GM18907 (cell line): ENCODE measurements around the gene C19orf85.

Experiments
- ATAC-seq: cut with Tn5 transposase; IDR thresholded peaks from one replicate; pipeline ENCODE4 v1.9.1; 2021; ENCODE audit warnings: mild to moderate bottlenecking, moderate library complexity; ENCODE audit not compliant: unreplicated experiment

The C19orf85 gene

DNA sequence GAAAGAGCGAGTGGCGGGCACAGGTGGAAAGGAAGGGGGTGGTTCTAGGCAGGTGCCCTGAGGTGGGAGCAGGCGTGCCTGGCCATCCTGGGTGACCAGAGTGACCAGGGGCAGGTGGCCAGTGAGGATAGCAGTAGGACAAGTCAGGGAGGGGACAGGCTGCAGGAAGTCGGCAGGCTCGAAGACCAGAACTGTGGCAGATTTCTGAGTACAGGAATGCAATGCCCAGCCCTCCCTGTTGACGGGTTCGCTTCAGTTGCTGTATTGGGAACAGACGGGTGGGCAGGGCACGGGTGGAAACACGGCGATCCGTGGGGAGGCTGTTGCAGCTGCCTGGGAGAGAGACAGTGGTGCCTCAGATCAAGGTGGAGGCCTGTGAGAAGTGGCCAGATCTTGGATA, 13.8 kb upstream of the C19orf85 start:
- ATAC-seq = no peak

DNA sequence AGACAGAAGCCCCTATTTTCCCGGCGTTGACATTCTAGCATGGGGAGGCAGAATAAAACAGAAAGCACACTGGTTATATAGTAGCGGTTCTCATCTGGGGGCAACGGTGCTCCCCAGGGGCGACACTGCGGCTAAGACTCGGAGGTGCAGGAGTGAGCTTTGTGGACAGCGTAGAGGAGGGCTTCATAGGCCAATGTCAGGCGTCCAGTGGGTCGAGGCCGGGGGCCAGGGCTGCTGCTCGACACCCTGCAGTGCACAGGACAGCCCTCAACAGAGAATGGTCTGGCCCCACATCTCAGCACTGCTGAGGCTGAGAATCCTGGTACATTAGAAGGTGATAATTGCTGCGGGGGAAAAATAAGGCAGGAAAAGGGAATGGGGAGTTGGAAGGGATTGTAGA, 13.4 kb upstream of the C19orf85 start:
- ATAC-seq = no peak

GRCh38 chr19:55476100-55476775, 11.7 kb upstream of the C19orf85 start, which contains the start of gene ZNF628:
Gene ZNF628, plus strand, starts transcription at chr19:55476617. Its CDS starts 3,294 bp downstream, at chr19:55479911.
- peak; percentile 88 for ATAC-seq

DNA sequence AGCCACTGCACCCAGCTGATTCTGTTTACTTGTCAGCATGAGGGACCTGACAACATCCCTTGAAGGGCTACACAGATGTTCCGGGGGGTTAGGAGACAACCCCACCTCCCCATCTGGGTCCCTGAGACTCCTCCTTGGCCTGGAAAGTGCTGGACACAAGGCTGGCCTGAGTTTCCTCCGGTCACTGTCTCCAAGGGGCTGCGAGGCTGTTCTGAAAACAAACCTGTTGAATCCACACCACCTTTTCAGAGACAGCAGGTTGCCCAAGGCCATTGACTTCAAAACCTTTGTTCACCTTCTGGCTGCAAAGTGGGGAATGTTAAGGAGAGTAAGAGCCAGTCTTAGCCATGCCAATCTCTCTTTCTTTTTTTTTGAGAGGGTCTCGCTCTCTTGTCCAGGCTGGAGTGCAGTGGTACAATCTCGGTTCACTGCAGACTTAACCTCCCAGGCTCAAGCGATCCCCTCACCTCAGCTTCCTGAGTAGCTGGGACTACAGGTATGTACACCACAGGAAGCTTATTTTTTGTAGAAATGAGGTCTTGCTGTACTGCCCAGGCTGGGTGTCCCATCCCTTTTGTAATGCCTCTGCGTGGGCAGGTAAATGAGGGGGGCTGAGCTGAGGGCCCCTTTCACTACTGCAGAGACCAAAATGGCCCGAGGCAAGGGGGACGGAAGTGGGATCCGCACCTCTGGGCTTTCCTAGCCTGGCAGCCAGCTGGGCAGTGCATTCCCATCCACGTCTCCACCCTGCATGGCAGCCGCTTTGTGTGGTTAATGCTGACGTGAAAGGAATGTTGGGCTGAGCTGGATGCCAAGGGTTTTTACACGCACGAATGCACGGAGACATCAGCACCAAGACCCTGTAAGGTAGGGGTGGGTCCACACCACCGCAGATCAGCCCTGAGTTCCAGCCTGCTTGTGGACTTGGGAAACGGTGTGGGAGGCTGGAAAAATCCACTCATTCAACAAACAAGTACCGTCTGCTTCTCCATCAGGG, 10.0 kb upstream of the C19orf85 start:
- ATAC-seq = no peak

DNA sequence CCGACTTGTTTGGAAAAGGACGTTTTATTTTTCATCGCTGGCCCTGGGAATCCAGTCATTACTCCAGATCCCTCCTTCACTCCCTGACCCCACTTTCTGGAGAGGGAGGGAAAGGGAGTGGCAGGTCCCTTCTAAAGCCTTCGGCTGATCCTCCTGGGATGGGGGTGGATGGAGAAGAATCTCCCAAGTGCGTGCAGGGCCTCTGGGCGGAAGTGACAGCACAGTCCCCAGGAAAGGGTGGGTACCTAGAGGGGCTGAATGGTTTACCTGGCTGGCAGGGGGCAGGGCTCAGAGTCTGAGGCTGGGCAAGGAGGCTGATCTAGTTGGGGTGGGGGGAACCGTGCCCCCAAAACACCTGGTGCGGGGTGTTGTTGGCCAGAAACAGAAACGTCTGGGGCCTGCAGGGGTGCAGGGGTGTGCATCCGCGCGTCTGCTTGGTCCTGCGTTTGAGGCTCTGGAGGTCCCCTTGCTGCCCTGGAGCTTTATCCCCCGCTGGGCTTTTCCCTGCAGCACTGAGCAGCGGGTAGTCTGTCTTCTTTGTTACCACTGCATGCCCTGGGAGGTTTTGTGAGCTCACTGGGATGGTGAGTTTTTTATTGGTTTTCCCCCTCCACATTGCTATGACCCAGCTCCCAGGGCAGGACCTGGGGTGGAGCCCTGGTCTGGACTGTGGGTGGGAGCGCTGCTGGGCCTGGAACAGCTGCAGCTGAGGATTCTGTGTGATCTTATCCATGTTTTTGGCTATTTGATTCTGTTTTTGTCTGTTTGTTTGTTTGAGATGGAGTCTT, 8.9 kb upstream of the C19orf85 start:
- ATAC-seq = no peak

- ATAC-seq = no peak
These were observed 7.9 kb upstream of the C19orf85 start for GRCh38 chr19:55472463-55472862.

- no peak for ATAC-seq
These were observed 6.7 kb upstream of the C19orf85 start for GRCh38 chr19:55471266-55471665.

DNA sequence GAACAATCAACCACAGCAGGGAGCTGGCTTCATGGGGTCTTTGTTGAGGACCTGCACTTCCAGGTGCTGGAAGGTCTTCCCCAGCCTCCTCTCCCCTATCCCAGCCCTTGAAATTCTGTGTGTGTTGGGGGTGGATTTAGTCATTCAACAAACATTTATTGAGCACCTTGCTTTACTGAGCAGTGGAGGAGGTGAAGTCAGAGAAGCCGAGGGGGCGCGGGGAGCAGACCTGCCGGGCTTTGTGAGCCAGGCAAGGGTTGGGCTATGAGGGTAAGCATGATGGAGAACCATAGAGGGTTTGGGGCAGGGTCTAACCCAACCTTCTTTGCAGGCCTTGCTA, 3.5 kb upstream of the C19orf85 start:
- no peak for ATAC-seq

- ATAC-seq = peak; percentile 52
These were observed 2.9 kb upstream of the C19orf85 start for GRCh38 chr19:55467236-55468053.

DNA sequence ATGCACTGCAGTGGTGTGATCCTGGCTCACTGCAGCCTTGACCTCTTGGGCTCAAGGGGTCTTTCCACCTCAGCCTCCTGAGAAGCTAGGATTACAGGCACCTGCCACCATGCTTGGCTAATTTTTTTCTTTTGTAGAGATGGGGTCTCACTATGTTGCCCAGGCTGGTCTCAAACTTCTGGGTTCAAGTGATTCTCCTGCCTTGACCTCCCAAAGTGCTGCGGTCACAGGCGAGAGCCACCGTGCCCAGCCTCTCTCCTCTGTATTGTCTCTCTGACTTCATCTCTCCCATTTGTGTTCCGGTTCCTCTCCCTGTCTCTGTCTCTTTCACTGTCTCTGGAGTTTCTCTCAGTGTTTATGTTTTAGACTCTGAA, 1.7 kb upstream of the C19orf85 start:
- no peak for ATAC-seq

GRCh38 chr19:55465460-55466240, 1.1 kb upstream of the C19orf85 start:
- ATAC-seq = no peak

DNA sequence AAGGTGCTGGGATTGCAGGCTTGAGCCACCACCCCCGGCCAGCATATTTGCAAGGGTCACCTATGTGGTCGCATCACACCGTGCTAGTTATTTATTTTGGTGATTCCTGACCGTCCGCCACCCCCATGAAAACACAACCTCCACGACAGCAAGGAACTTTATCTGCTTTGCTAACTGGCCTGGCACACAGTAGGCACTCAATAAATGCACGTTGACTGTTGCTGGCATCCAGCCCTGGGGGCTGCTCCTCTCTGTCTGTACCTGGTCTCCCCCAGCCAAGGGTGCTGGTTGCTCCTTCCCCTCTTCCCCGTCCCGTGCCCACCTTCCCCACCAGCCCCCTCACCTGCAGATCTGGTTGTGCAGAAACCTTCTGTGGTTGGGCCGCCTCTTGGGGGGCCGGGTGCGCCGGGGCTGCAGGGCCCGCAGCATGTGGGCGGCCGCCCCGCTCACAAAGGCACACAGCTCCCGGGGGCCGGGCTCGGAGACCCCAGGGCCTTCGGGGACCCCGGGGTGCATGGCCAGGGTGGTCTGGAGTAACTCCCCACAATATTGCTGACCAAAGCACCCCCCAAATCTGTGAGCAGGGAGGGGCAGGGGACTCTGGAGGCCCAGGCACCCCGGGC, 401 bp downstream of the C19orf85 start:
- no peak for ATAC-seq

DNA sequence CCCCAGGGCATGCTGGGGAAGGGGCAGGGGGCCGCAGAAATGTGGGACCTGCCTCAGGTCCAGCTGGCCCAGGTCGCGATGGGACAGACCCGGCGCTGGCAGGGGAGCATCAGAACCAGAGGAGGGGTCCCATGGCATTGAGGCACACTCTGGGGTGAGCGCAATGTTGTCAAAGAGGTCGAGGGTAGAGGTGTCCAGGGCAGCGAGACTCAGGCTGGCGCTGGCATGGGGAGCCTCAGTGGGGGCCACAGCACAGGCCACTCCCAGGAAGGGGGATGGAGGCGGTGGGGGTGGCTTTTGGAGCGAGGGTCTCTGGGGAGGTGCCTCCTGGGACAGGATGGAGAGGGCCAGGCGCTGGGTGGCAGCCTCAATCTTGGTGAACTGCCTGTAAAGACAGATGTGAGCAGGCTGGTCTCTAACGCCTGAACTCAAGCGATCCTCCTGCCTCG, 944 bp downstream of the C19orf85 start:
- ATAC-seq = no peak

DNA sequence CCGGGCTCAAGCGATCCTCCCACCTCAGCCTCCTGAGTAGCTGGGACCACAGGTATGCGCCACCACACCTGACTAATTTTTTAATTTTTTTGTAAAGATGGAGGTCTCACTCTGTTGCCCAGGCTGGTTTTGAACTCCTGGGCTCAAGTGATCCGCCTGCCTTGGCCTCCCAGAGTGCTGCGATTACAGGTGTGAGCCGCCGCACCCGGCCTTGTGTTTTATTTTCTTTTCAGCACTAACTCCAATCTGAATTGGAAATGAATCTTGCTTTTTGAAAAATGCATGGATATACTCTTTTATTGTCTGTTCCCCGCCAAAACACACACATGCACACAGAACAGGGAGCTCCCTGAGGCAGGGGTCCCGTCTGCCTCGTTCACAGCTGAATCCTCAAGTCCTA, 1.8 kb downstream of the C19orf85 start:
- no peak for ATAC-seq

DNA sequence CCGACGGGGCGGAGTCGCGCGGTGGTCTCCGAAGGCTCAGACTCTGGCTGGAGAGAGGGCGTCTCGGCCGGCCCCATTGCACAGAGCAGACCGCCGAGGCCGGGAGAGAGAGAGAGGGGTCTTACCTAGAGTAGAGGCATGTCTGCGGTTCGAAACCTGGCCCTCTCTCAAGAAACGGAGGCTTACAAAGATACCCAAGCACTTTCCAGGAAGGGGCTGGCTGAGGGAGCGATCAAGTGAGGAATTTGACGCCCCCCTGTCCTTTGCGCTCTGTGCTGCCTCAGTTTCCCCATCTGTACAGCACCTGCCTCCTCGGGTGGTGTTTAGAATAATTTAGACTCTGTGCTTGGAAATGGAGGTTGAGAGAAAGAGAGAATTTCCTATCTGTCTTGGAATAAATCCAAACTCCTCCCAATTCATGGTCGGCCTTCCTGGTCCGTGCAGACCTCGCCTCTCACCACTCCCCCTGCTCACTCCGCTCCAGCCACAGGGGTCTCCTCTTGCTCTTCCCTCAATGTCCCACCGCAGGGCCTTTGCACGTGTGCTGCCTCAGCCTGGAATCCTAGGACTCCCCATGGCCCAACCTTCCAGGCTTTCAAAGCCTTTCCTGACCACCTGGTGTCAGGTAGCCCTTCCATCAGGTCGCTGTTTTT, 2.5 kb downstream of the C19orf85 start:
- ATAC-seq = no peak

GRCh38 chr19:55461259-55461973, 3.1 kb downstream of the C19orf85 start, which contains the start of gene ISOC2:
Gene ISOC2, minus strand, starts transcription at chr19:55461642. Its CDS starts 5,156 bp downstream, at chr19:55456486.
- peak; percentile 90 for ATAC-seq

DNA sequence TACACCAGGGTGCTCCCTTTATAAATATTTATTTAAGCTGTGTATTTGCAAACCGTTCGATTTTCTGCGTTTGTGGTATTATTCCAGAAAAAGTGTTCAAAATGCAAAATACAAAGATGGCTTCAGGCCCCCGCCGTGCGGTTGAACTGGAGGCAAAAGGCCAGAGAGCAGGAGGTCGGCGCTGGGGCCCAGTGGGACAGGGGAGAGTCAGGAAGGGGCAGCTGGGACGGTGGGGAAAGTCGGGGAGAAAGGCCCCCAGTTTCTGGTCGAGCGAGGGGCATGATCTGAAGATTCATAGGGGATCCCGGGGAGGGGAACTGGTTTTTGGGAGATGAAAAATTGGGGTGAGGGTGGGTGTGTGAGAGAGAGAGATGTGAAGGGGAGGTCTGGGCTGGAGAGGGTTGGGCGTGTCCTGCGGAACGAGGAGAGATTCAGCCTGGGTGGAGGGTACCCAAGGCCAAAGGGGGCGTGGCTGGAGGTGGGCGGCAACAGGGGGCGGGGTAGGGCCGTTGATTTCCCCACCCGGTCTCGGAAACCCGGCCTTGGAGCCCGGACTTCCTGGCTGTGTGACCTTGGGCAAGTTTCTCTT, 3.8 kb downstream of the C19orf85 start:
- no peak for ATAC-seq
